HepG2 (cell line): Measurements from ENCODE around the gene ASB14. TPM values are rescaled to one million over a fixed set of nuclear protein-coding genes. Genes with fewer than 3 reads are reported as not detected.

Experiments
- ATF7 ChIP-seq, 2 experiments: fragments of 450-650 bp in 1 of 2; sonication (generic) in 1 of 2; formaldehyde crosslinking in 1 of 2; IDR thresholded peaks; 2 replicates each; pipeline versions ENCODE4 v1.4.0 to v1.6.1; 2016 to 2020; ENCODE audit warnings: antibody characterized with exemption in 1 of 2, mild to moderate bottlenecking in 1 of 2, missing genetic modification reagents in 1 of 2
- CBX2 ChIP-seq, 2 experiments: fragments of 200-600 bp in 1 of 2; sonication (generic); formaldehyde crosslinking in 1 of 2; IDR thresholded peaks; 2 replicates each; pipeline versions ENCODE4 v1.7.0 to v1.8.1; 2018 to 2022; ENCODE audit warnings: low read depth in 2 of 2, low read length in 1 of 2, mild to moderate bottlenecking in 1 of 2, missing genetic modification reagents in 1 of 2
- CC2D1A ChIP-seq: sonication (generic); formaldehyde crosslinking; IDR thresholded peaks from 2 replicates; pipeline ENCODE4 v1.8.1; 2023; ENCODE audit warnings: mild to moderate bottlenecking, missing genetic modification reagents
- CHD2 ChIP-seq: IDR thresholded peaks from 2 replicates; pipeline ENCODE4 v1.6.1; 2011; ENCODE audit warnings: low read depth, low read length, improper control_type of control experiment
- E2F5 ChIP-seq: sonication (generic); formaldehyde crosslinking; conservative IDR thresholded peaks from 2 replicates; pipeline ENCODE4 v1.4.0; 2020; ENCODE audit warnings: missing genetic modification reagents
- KMT2A ChIP-seq: sonication (generic); formaldehyde crosslinking; IDR thresholded peaks from 2 replicates; pipeline ENCODE4 v1.4.0; 2020; ENCODE audit warnings: missing genetic modification reagents
- NCOA1 ChIP-seq: sonication (generic); formaldehyde crosslinking; IDR thresholded peaks from 2 replicates; pipeline ENCODE4 v1.9.0; 2021; ENCODE audit warnings: missing genetic modification reagents
- NONO ChIP-seq, 2 experiments: fragments of 450-650 bp in 1 of 2; sonication (generic) in 1 of 2; formaldehyde crosslinking in 1 of 2; IDR thresholded peaks in 1 of 2; conservative IDR thresholded peaks in 1 of 2; 2 replicates each; pipeline versions ENCODE4 v1.6.1 to v1.8.0; 2017 to 2022; ENCODE audit warnings: mild to moderate bottlenecking in 1 of 2, missing genetic modification reagents in 1 of 2, moderate library complexity in 1 of 2
- POLR2AphosphoS2 ChIP-seq: IDR thresholded peaks from 2 replicates; pipeline ENCODE4 v1.6.1; 2011; ENCODE audit warnings: low read depth, low read length, improper control_type of control experiment
- PREB ChIP-seq: sonication (generic); formaldehyde crosslinking; IDR thresholded peaks from 2 replicates; pipeline ENCODE4 v1.4.0; 2020; ENCODE audit warnings: missing genetic modification reagents
- RFXAP ChIP-seq: sonication (generic); formaldehyde crosslinking; IDR thresholded peaks from 2 replicates; pipeline ENCODE4 v1.4.0; 2020; ENCODE audit warnings: missing genetic modification reagents, borderline replicate concordance
- SALL1 ChIP-seq: sonication (generic); formaldehyde crosslinking; IDR thresholded peaks from 2 replicates; pipeline ENCODE4 v1.8.0; 2022; ENCODE audit warnings: mild to moderate bottlenecking, missing genetic modification reagents
- SNRNP70 ChIP-seq: fragments of 200-400 bp; formaldehyde crosslinking; IDR thresholded peaks from 2 replicates; pipeline ENCODE4 v1.6.1; 2017; ENCODE audit warnings: mild to moderate bottlenecking, low read depth, low read length, moderate library complexity
- ZBTB46 ChIP-seq: sonication (generic); formaldehyde crosslinking; IDR thresholded peaks from 2 replicates; pipeline ENCODE4 v1.4.0; 2020; ENCODE audit warnings: mild to moderate bottlenecking, missing genetic modification reagents, borderline replicate concordance
- ZHX1 ChIP-seq: sonication (generic); formaldehyde crosslinking; IDR thresholded peaks from 2 replicates; pipeline ENCODE4 v1.8.1; 2022; ENCODE audit warnings: low read depth, mild to moderate bottlenecking, missing genetic modification reagents
- ZNF557 ChIP-seq: sonication (generic); formaldehyde crosslinking; IDR thresholded peaks from 2 replicates; pipeline ENCODE4 v1.4.0; 2020; ENCODE audit warnings: missing genetic modification reagents
- ZZZ3 ChIP-seq: sonication (generic); formaldehyde crosslinking; IDR thresholded peaks from 2 replicates; pipeline ENCODE4 v1.4.0; 2020; ENCODE audit warnings: missing genetic modification reagents, mild to moderate bottlenecking, borderline replicate concordance
- polyA plus RNA-seq, 8 experiments: library from polyadenylated mRNA; depleted of rRNA in 3 of 8; stranded (reverse) in 7 of 8; unstranded in 1 of 8; fragments of >200 nt; fragmentation: Illumina TruSeq in 4 of 8; extraction: Trizol in 4 of 8; gene quantifications; 2 replicates each; pipeline versions ENCODE4 v1.2.1 to v1.2.3, GENCODE V29; 2011 to 2016; ENCODE audit warnings: low read depth in 4 of 8, missing spikeins in 1 of 8, mixed read lengths in 1 of 8; ENCODE audit not compliant: insufficient read depth in 1 of 8
- total RNA-seq, 5 experiments: library from RNA; depleted of rRNA; stranded (reverse); fragments of >200 nt; fragmentation: Illumina TruSeq; extraction: Trizol; gene quantifications; 2 replicates each; pipeline ENCODE4 v1.2.3, GENCODE V29; 2016; ENCODE audit warnings: low read depth in 1 of 5
- TF ChIP-seq, protein P1 (sequence below): sonication (generic); formaldehyde crosslinking; IDR thresholded peaks from 2 replicates; pipeline ENCODE4 v1.4.0; 2020; ENCODE audit warnings: missing genetic modification reagents

ASB14 gene
- total and polyA plus RNA-seq, 2 of the 13 experiments (the other 11 are each of a cell fraction or from before 2014, with no cell fraction given), result not detected

GRCh38 chr3:57227204-57227929 lies 65.1 kb downstream of the ASB14 start, which contains the start of gene APPL1 (continued):
- TF ChIP-seq SNRNP70, result no peak
- TF ChIP-seq NCOA1 (CRISPR knock-in tag), result no peak
- peak; percentile 87 for TF ChIP-seq CHD2
- TF ChIP-seq ZBTB46 (CRISPR knock-in tag), result no peak
- 0 out of 2 replicates have a peak, but pooled peaks have one; percentile 53 for TF ChIP-seq ZNF557 (CRISPR knock-in tag)
- peak; percentile 63; the same call in 1 of the 2 replicates for TF ChIP-seq ZHX1
- no peak for TF ChIP-seq RFXAP (CRISPR knock-in tag)
- TF ChIP-seq PREB, result no peak
- TF ChIP-seq, protein P1, sequence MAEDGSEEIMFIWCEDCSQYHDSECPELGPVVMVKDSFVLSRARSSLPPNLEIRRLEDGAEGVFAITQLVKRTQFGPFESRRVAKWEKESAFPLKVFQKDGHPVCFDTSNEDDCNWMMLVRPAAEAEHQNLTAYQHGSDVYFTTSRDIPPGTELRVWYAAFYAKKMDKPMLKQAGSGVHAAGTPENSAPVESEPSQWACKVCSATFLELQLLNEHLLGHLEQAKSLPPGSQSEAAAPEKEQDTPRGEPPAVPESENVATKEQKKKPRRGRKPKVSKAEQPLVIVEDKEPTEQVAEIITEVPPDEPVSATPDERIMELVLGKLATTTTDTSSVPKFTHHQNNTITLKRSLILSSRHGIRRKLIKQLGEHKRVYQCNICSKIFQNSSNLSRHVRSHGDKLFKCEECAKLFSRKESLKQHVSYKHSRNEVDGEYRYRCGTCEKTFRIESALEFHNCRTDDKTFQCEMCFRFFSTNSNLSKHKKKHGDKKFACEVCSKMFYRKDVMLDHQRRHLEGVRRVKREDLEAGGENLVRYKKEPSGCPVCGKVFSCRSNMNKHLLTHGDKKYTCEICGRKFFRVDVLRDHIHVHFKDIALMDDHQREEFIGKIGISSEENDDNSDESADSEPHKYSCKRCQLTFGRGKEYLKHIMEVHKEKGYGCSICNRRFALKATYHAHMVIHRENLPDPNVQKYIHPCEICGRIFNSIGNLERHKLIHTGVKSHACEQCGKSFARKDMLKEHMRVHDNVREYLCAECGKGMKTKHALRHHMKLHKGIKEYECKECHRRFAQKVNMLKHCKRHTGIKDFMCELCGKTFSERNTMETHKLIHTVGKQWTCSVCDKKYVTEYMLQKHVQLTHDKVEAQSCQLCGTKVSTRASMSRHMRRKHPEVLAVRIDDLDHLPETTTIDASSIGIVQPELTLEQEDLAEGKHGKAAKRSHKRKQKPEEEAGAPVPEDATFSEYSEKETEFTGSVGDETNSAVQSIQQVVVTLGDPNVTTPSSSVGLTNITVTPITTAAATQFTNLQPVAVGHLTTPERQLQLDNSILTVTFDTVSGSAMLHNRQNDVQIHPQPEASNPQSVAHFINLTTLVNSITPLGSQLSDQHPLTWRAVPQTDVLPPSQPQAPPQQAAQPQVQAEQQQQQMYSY (CRISPR knock-in tag), result no peak
- TF ChIP-seq CC2D1A (CRISPR knock-in tag), result no peak
- TF ChIP-seq SALL1, result peak; percentile 72
- TF ChIP-seq ATF7 (IDR thresholded peaks at IDR 0.05), result no peak
- TF ChIP-seq ATF7 (CRISPR knock-in tag; IDR thresholded peaks at IDR 0.05), result peak; percentile 15; the same call in 1 of the 2 replicates
- no peak for TF ChIP-seq POLR2AphosphoS2
- peak; percentile 53 for TF ChIP-seq KMT2A (CRISPR knock-in tag)
- no peak for TF ChIP-seq CBX2 (IDR thresholded peaks at IDR 0.05; ENCODE audit: low read depth, low read length)
- TF ChIP-seq CBX2 (CRISPR knock-in tag; IDR thresholded peaks at IDR 0.05; ENCODE audit: low read depth), result no peak
- peak; percentile 72 for TF ChIP-seq E2F5 (CRISPR knock-in tag)
- no peak for TF ChIP-seq NONO (IDR thresholded peaks at IDR 0.05)
- TF ChIP-seq NONO (CRISPR knock-in tag; conservative IDR thresholded peaks at IDR 0.05), result no peak
- TF ChIP-seq ZZZ3, result no peak
